Right lobe of liver (tissue), 4 donors: ENCODE results near the gene ARHGEF2.

Experiments
- POLR2A ChIP-seq: fragments of 450-650 bp; IDR thresholded peaks from one replicate; pipeline ENCODE4 v1.6.1; 2017; ENCODE audit warnings: antibody characterized with exemption, mild to moderate bottlenecking
- TF ChIP-seq, protein P1 (sequence below), 4 donors: fragments of 200-600 bp in 3 of 4; fragments of 450-650 bp in 1 of 4; IDR thresholded peaks; one replicate each; pipeline versions ENCODE4 v1.5.1 to v1.8.0; 2016 to 2022; ENCODE audit warnings: antibody characterized with exemption in 4 of 4, mild to moderate bottlenecking in 2 of 4
- donor health status: DM: no; HTN: no; CAD: no.
- donor health status: DM: no; HTN: no; CAD: no.
- donor health status: DM: no; HTN: yes; CAD: no.

DNA sequence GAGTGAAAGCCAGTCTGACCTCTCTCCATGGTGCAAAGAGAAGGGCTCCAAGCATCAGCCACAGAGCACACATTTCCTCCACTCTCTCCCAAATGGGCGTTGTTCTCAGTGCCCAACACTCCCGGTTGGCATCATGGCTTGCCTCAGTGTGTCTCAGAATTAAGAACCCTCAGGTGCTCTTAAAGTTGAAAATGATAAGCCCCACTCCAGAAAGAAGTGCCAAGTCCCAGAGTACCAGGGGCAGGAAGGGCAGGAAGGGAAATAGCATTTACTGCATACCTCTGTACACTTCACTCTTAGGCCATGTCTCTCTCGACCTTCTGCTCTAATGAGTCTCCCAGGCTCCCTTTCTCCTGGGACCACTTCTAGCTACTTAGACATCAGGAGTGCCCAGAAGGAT lies 15.2 kb upstream of the ARHGEF2 start:
- TF ChIP-seq, protein P1, sequence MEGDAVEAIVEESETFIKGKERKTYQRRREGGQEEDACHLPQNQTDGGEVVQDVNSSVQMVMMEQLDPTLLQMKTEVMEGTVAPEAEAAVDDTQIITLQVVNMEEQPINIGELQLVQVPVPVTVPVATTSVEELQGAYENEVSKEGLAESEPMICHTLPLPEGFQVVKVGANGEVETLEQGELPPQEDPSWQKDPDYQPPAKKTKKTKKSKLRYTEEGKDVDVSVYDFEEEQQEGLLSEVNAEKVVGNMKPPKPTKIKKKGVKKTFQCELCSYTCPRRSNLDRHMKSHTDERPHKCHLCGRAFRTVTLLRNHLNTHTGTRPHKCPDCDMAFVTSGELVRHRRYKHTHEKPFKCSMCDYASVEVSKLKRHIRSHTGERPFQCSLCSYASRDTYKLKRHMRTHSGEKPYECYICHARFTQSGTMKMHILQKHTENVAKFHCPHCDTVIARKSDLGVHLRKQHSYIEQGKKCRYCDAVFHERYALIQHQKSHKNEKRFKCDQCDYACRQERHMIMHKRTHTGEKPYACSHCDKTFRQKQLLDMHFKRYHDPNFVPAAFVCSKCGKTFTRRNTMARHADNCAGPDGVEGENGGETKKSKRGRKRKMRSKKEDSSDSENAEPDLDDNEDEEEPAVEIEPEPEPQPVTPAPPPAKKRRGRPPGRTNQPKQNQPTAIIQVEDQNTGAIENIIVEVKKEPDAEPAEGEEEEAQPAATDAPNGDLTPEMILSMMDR (IDR thresholded peaks at IDR 0.05) = no peak
- TF ChIP-seq POLR2A = no peak
